Lung (tissue), 16 donors: ENCODE data around the gene DHX8. TPM values are rescaled to one million over a fixed set of nuclear protein-coding genes. Genes with fewer than 3 reads are reported as not detected.

Source experiments
- ATAC-seq: fragments of 200-7000 bp; cut with Tn5 transposase; one replicate; pipeline ENCODE4 v1.9.1; 2020; ENCODE audit warnings: moderate number of reproducible peaks; ENCODE audit not compliant: insufficient read depth, low FRiP score
- DNase-seq, 3 donors: peaks; one replicate each; pipeline ENCODE4 v3.0.0-alpha.2; 2013 to 2017
- H3K27ac ChIP-seq, 2 donors: one replicate each; pipeline ENCODE4 v1.5.1; 2013; ENCODE audit warnings: mild to moderate bottlenecking in 2 of 2, moderate library complexity in 2 of 2, control low read depth in 1 of 2, inconsistent platforms in 1 of 2, low read depth in 1 of 2, low read length in 1 of 2
- H3K27me3 ChIP-seq, 3 donors: one replicate each; pipeline ENCODE4 v1.5.1; 2013; ENCODE audit warnings: low read length in 2 of 3; ENCODE audit not compliant: control insufficient read depth in 3 of 3, insufficient read depth in 3 of 3
- H3K36me3 ChIP-seq, 4 donors: one replicate each; pipeline ENCODE4 v1.5.1; 2013; ENCODE audit warnings: low read length in 4 of 4, mild to moderate bottlenecking in 1 of 4, moderate library complexity in 1 of 4; ENCODE audit not compliant: control insufficient read depth in 4 of 4, insufficient read depth in 4 of 4
- H3K4me1 ChIP-seq, 5 donors: one replicate each; pipeline ENCODE4 v1.5.1; 2013; ENCODE audit warnings: low read length in 5 of 5, mild to moderate bottlenecking in 2 of 5, moderate library complexity in 1 of 5; ENCODE audit not compliant: control insufficient read depth in 5 of 5, insufficient read depth in 5 of 5
- H3K4me3 ChIP-seq: one replicate; pipeline ENCODE4 v1.5.1; 2013; ENCODE audit warnings: mild to moderate bottlenecking, control low read depth, moderate library complexity
- H3K9ac ChIP-seq, 2 donors: one replicate each; pipeline ENCODE4 v1.5.1; 2013; ENCODE audit warnings: low read length in 2 of 2, control low read depth in 1 of 2; ENCODE audit not compliant: insufficient read depth in 1 of 2
- H3K9me3 ChIP-seq, 4 donors: one replicate each; pipeline ENCODE4 v1.5.1; 2013; ENCODE audit warnings: low read length in 3 of 4, mild to moderate bottlenecking in 1 of 4, moderate library complexity in 1 of 4; ENCODE audit not compliant: control insufficient read depth in 4 of 4, insufficient read depth in 3 of 4
- CTCF ChIP-seq: IDR thresholded peaks from 2 replicates; pipeline ENCODE4 v1.5.1; 2012; ENCODE audit warnings: mild to moderate bottlenecking; ENCODE audit errors: control extremely low read depth, extremely low read depth
- WGBS, 2 donors: extraction: QIAGEN DNeasy Blood & Tissue Kit; methylation state at CpG; one replicate each; pipeline ENCODE4 v1.1.7; 2013; 5-methylcytosine and 5-hydroxymethylcytosine counted together
- long read RNA-seq, 5 donors: transcript quantifications; one replicate each; lab custom pipeline, GENCODE V29; 2026
- polyA plus RNA-seq, 2 donors: library from polyadenylated mRNA; stranded (reverse); fragments of 200-250 nt; gene quantifications; one replicate each; pipeline ENCODE4 v1.2.1, GENCODE V29; 2013
- total RNA-seq, 2 donors: library from RNA; depleted of rRNA in 1 of 2; stranded (reverse); fragments of >200 nt in 1 of 2; gene quantifications; one replicate each; pipeline ENCODE4 v1.2.1, GENCODE V29; 2014 to 2021
- donor health status: control.
- donor health status: control.
- donor health status: Bipolar disorder and iron deficiency.
- donor health status: healthy.
- donor health status: DM: yes; HTN: yes; CAD: no.

The DHX8 gene
- 10 to 100 TPM; 41.2 to 45.1 TPM for total RNA-seq
- 10 to 100 TPM; 24.7 to 35.3 TPM for polyA plus RNA-seq
- long read RNA-seq, donor 1, full-length matches to known transcripts = 2 of 7 reads
- long read RNA-seq, donor 1, partial matches to known transcripts = 5 of 7 reads
- long read RNA-seq, donor 1, other reads (novel, unspliced or antisense) = 0 of 7 reads
- long read RNA-seq, donor 2 = 0 reads
- long read RNA-seq, donor 3, full-length matches to known transcripts = 2 of 2 reads
- long read RNA-seq, donor 3, partial matches to known transcripts = 0 of 2 reads
- long read RNA-seq, donor 3, other reads (novel, unspliced or antisense) = 0 of 2 reads
- long read RNA-seq, donor 4, partial matches to known transcripts = 0 of 3 reads
- long read RNA-seq, donor 4, other reads (novel, unspliced or antisense) = 0 of 3 reads
- long read RNA-seq, donor 5, full-length matches to known transcripts = 9 of 16 reads
- long read RNA-seq, donor 5, partial matches to known transcripts = 7 of 16 reads
- long read RNA-seq, donor 5, other reads (novel, unspliced or antisense) = 0 of 16 reads

GRCh38 chr17:43483674-43484551 lies at the start of gene DHX8:
TSS of gene DHX8 (plus strand) at chr17:43483975. CDS start at chr17:43484038, 63 bp downstream.
- DNase-seq (peak; percentile 99), ATAC-seq (peak; percentile 97)
- Histone ChIP-seq H3K4me3 (peak within 1 kb of the TSS; percentile 71), H3K36me3 (peaks cover 0 to 3% (median 0%) of the 10 kb centered on the region in 4 donors), H3K4me1 (peaks cover 5 to 18% (median 6%) of the 10 kb centered on the region in 5 donors), H3K27me3 (no peaks in the 10 kb centered on the region), H3K9ac (peak within 1 kb of the TSS; percentile 57 to 94), H3K9me3 (no peaks in the 10 kb centered on the region), H3K27ac (peak within 1 kb of the TSS; percentile 77 to 87)
- peak; percentile 100 for TF ChIP-seq CTCF
- WGBS, 2 donors = 0 to 1% methylated on average over 51 of the region's 51 CpGs

- Histone ChIP-seq H3K36me3 (no peaks in the 10 kb centered on the region), H3K9me3 (no peaks in the 10 kb centered on the region), H3K27ac (no peak overlapping the region), H3K4me3 (no peak overlapping the region), H3K27me3 (no peaks in the 10 kb centered on the region), H3K9ac (no peak overlapping the region), H3K4me1 (peaks cover 0 to 18% (median 0%) of the 10 kb centered on the region in 5 donors)
- TF ChIP-seq CTCF = no peak
- ATAC-seq (no peak), DNase-seq (no peak)
- 87 to 89% methylated on average over 4 of the region's 4 CpGs for WGBS, 2 donors
Measured at GRCh38 chr17:43434902-43435319, 48.9 kb upstream of the DHX8 start.

GRCh38 chr17:43437756-43438155 lies 46.0 kb upstream of the DHX8 start:
- Histone ChIP-seq H3K4me3 (no peak overlapping the region), H3K36me3 (no peaks in the 10 kb centered on the region), H3K27ac (no peak overlapping the region), H3K27me3 (no peaks in the 10 kb centered on the region), H3K9ac (no peak overlapping the region), H3K4me1 (peaks cover 0 to 7% (median 0%) of the 10 kb centered on the region in 5 donors), H3K9me3 (no peaks in the 10 kb centered on the region)
- no peak for ATAC-seq
- no peak for TF ChIP-seq CTCF
- no peak for DNase-seq
- WGBS, 2 donors = 60 to 81% methylated on average over 1 of the region's 1 CpG
